Measurements from ENCODE around the gene RAI1.

- TF ChIP-seq POLR2A (IDR thresholded peaks at IDR 0.05), result no peak
- no peak for TF ChIP-seq CTCF (IDR thresholded peaks at IDR 0.05)
These were observed 17.2 kb upstream of the RAI1 start for GRCh38 chr17:17664064-17664452.

Measured in esophagus squamous epithelium (tissue), 4 donors.